Nephron (organoid): ENCODE data around the gene SF1.

Experiments
- H3K27ac Mint-ChIP-seq, 3 experiments: 2 replicates each; pipeline ENCODE4 v1.8.0; 2020; ENCODE audit warnings: mixed read lengths in 3 of 3, mild to moderate bottlenecking in 2 of 3, moderate library complexity in 1 of 3
- H3K27me3 Mint-ChIP-seq: 2 replicates; pipeline ENCODE4 v1.8.0; 2021; ENCODE audit warnings: low read depth, mild to moderate bottlenecking, moderate library complexity, mixed read lengths
- H3K36me3 Mint-ChIP-seq: 2 replicates; pipeline ENCODE4 v1.8.0; 2020; ENCODE audit warnings: low read depth, mixed read lengths
- H3K4me1 Mint-ChIP-seq: 2 replicates; pipeline ENCODE4 v1.8.0; 2020; ENCODE audit warnings: mixed read lengths
- H3K4me3 Mint-ChIP-seq, 3 experiments: 2 replicates each; pipeline ENCODE4 v1.8.0; 2020; ENCODE audit warnings: mild to moderate bottlenecking in 3 of 3, mixed read lengths in 3 of 3, moderate library complexity in 2 of 3
- H3K9me3 Mint-ChIP-seq: 2 replicates; pipeline ENCODE4 v1.8.0; 2020; ENCODE audit warnings: mixed read lengths
- TF ChIP-seq, protein P1 (sequence below), 3 experiments: fragments of 200-600 bp; sonication (generic); IDR thresholded peaks; one replicate each; pipeline ENCODE4 v1.5.0; 2021; ENCODE audit warnings: antibody characterized with exemption in 3 of 3; ENCODE audit not compliant: unreplicated experiment in 3 of 3

The SF1 gene

DNA sequence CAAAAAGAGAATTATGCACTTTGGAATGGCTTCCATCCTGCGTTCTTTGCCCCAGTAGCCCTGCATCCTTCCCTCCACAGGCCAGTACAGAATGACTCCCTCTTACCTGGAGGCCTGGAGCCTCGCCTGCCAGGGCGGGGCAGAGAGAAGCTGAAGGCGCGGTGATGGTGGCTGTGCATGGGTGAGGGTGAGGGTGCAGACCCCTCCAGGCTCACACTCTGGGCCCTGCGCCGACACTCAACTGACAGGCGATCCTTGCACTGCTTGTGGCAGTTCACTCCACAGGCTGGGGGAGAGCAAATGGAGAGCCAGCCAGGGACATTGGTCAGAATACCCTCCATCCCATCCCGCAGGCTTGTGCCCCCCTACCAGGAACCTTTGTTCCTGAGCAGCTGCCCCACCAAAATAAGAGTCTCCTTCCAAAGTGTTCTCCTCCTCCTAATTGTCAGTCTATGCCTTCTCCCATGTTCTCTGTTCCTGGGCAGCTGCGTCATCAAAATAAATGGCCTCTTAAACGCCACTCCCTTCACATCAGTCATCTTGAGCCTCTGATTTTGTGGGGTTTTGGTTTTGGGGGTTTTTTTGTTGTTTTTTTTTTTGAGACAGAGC lies 49.5 kb downstream of the SF1 start:
- Mint-ChIP-seq H3K4me1 (peaks cover 22% of the 10 kb centered on the region), H3K36me3 (no peaks in the 10 kb centered on the region), H3K9me3 (no peaks in the 10 kb centered on the region), H3K27me3 (peaks cover 13% of the 10 kb centered on the region), H3K27ac (no peak overlapping the region), H3K4me3 (no peak overlapping the region)
- TF ChIP-seq, protein P1, sequence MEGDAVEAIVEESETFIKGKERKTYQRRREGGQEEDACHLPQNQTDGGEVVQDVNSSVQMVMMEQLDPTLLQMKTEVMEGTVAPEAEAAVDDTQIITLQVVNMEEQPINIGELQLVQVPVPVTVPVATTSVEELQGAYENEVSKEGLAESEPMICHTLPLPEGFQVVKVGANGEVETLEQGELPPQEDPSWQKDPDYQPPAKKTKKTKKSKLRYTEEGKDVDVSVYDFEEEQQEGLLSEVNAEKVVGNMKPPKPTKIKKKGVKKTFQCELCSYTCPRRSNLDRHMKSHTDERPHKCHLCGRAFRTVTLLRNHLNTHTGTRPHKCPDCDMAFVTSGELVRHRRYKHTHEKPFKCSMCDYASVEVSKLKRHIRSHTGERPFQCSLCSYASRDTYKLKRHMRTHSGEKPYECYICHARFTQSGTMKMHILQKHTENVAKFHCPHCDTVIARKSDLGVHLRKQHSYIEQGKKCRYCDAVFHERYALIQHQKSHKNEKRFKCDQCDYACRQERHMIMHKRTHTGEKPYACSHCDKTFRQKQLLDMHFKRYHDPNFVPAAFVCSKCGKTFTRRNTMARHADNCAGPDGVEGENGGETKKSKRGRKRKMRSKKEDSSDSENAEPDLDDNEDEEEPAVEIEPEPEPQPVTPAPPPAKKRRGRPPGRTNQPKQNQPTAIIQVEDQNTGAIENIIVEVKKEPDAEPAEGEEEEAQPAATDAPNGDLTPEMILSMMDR (IDR thresholded peaks at IDR 0.05; ENCODE audit: unreplicated experiment in 3 of 3), result no peak

DNA sequence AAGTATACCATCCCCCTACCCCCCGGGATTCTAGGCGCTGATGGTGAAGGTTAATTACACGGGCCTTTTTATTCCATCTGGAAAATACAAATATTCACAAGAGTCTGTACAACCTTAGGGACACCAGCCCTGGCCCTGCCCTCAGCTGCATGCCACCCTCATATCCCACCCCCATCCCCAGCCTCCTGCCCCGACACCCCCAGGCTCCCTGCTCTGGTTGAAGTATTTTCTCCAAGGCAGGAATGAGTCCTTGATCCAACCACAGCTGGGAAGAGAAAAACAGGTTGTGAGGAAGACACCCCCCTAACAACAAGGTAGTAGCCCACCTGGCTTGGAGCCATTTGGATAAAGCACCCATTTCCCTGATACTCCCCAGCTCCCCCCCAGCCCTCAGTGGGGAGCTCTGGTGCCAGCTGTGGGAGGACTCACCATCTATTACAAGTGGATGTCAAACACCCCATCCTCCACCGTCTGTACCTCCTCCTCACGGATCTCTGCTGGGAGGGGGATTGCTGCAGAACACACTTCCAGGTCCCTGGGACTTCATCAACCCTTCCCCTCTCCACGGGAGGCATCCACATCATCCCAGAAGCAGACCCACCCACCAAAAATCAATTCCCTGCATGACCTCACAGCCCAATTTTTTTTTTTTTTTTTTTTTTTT lies 51.3 kb downstream of the SF1 start:
- TF ChIP-seq, protein P1 (IDR thresholded peaks at IDR 0.05; ENCODE audit: unreplicated experiment in 3 of 3), result no peak
- H3K27me3 Mint-ChIP-seq, result peaks cover 26% of the 10 kb centered on the region
- peak overlapping the region; percentile 77 to 91 (median 83) for H3K27ac Mint-ChIP-seq
- H3K4me1 Mint-ChIP-seq, result peaks cover 22% of the 10 kb centered on the region
- H3K36me3 Mint-ChIP-seq, result no peaks in the 10 kb centered on the region
- peak overlapping the region in 1 of 3 experiments; percentile 29 for H3K4me3 Mint-ChIP-seq
- no peaks in the 10 kb centered on the region for H3K9me3 Mint-ChIP-seq

DNA sequence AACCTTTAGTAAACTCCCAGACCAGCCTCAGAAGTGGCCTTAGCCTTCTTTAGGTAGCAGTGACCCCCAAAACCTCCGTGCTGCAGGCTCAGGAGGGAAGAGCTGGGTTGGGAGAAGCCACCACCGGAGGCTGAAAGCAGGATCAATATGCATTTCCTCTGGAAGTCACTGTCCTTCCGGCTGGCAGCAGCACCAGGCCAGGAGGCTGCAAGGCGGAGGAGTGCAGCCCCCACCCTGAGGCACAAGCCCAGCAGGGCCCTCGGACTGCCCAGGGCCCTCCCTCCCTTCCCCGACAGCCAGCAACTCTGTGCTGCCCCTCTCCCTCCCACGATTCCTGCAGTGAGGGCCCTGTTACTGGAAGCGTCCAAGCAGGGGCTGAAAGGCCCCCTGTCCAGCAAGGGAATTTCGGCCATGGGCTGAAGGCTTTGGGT lies 52.1 kb downstream of the SF1 start:
- H3K27ac Mint-ChIP-seq, result peak overlapping the region; percentile 77 to 91 (median 83)
- no peak overlapping the region for H3K4me3 Mint-ChIP-seq
- TF ChIP-seq, protein P1 (IDR thresholded peaks at IDR 0.05; ENCODE audit: unreplicated experiment in 3 of 3), result no peak
- peaks cover 34% of the 10 kb centered on the region for H3K27me3 Mint-ChIP-seq
- H3K4me1 Mint-ChIP-seq, result peaks cover 22% of the 10 kb centered on the region
- H3K9me3 Mint-ChIP-seq, result no peaks in the 10 kb centered on the region
- no peaks in the 10 kb centered on the region for H3K36me3 Mint-ChIP-seq

DNA sequence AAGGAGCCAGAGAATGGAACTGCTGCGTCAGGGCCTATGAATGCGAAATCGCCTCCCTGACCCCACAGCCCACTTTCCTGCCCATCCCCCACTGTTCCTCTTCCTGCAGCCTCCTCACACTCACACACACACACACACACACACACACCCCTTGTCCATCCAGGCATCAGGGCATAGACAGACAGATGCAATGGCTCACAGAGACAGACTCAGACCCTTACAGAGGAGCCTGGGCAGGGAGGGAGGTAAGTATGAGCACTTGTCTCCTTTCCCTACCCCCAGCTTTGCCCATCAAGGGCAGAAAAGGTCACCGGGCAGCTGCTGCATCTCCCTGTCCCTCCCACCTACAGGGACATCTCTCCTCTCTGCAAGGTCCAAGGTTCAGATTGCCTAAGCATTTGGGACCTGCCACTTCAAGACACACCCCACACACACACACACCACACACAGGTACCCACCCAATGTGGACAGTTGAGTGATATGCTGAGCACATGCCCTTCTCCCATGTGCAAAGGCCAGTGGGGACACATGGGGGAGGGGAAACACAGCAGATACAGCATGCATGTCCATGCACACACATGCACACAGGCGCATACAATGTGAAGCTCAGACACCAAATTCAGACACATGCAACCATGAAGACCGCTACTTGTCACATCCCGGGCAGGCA lies 53.3 kb downstream of the SF1 start:
- TF ChIP-seq, protein P1 (IDR thresholded peaks at IDR 0.05; ENCODE audit: unreplicated experiment in 3 of 3), result no peak
- H3K4me1 Mint-ChIP-seq, result peaks cover 22% of the 10 kb centered on the region
- H3K27ac Mint-ChIP-seq, result peak overlapping the region; percentile 35 to 68 (median 46)
- peak overlapping the region; percentile 38 to 48 (median 40) for H3K4me3 Mint-ChIP-seq
- peaks cover 41% of the 10 kb centered on the region for H3K27me3 Mint-ChIP-seq
- H3K9me3 Mint-ChIP-seq, result no peaks in the 10 kb centered on the region
- no peaks in the 10 kb centered on the region for H3K36me3 Mint-ChIP-seq

DNA sequence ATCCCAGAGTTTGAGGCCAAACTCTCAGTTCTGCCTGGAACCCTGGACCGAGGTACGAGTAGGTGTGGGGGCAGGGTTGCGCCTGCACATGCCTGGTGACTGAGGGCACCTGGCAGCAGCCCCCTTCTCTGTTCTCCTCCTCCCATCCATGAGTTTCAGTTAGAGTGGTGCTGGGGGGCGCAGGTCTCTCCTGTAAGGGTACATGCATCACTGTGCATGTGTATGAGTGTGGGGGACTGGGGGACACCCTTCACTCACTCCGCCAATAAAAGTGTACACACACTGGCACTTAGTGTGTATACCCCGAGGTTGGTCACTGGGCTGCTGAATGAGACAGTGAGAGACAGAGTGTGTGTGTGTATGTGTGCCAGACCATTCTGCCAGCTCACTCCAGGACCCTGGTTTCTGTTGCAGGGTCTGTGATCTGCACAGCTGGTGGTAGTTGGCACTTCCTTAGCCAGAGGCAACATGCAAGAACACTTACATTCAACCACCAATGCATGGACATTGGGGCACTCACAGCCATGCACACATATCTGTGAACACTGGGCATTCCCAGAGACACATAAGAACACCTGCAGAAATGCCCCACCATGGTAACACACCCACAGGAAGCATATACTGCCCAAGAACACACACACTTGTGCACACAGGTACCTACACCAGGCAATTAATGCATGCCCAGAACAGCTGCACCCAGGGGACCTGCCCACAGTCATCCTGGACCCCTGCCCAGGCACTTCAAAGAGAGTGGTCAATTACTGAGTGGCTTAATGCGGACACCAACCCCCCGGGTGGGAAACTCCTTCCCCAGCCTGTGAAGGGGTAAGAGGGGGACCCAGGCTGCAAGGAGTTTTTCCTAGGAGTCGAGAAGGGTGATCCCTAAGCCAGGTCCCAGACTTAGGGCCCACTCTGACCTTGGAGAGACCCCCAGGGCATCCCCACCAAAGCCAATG lies 54.2 kb downstream of the SF1 start:
- peaks cover 22% of the 10 kb centered on the region for H3K4me1 Mint-ChIP-seq
- no peaks in the 10 kb centered on the region for H3K36me3 Mint-ChIP-seq
- TF ChIP-seq, protein P1 (IDR thresholded peaks at IDR 0.05; ENCODE audit: unreplicated experiment in 3 of 3), result no peak

More for the DNA sequence above, 54.2 kb downstream of the SF1 start:
- Mint-ChIP-seq H3K27me3 (peaks cover 49% of the 10 kb centered on the region), H3K4me3 (peak overlapping the region; percentile 70 to 80 (median 78)), H3K9me3 (no peaks in the 10 kb centered on the region), H3K27ac (peak overlapping the region in 1 of 3 experiments; percentile 46)
